Transverse colon (tissue), 4 donors: ENCODE measurements around the gene CES2. TPM values are rescaled to one million over a fixed set of nuclear protein-coding genes. Genes with fewer than 3 reads are reported as not detected.

Experiments used
- DNase-seq: peaks from one replicate; pipeline ENCODE4 v3.0.0-alpha.2; 2019
- H3K27ac ChIP-seq, 4 donors: fragments of 200-600 bp; sonication (generic); 2 replicates each; pipeline ENCODE4 v1.5.1; 2016 to 2018; ENCODE audit warnings: inconsistent platforms in 4 of 4
- H3K27me3 ChIP-seq: fragments of 200-600 bp; sonication (generic); 2 replicates; pipeline ENCODE4 v1.5.1; 2017; ENCODE audit warnings: inconsistent platforms
- H3K36me3 ChIP-seq, 4 donors: fragments of 200-600 bp; sonication (generic); 2 replicates each; pipeline ENCODE4 v1.5.1; 2017 to 2019; ENCODE audit warnings: inconsistent platforms in 4 of 4
- H3K4me1 ChIP-seq, 4 donors: fragments of 200-600 bp; sonication (generic); 2 replicates each; pipeline ENCODE4 v1.5.1; 2017 to 2020; ENCODE audit warnings: inconsistent platforms in 4 of 4
- H3K4me3 ChIP-seq, 4 donors: fragments of 200-600 bp; sonication (generic); 1 replicate in 1 of 4; 2 replicates in 3 of 4; pipeline versions ENCODE4 v1.5.1 to v1.6.1; 2017 to 2019; ENCODE audit warnings: inconsistent platforms in 4 of 4
- H3K9me3 ChIP-seq, 2 donors: fragments of 200-600 bp; sonication (generic); 2 replicates each; pipeline ENCODE4 v1.5.1; 2017 to 2019; ENCODE audit warnings: inconsistent platforms in 2 of 2
- EP300 ChIP-seq: sonication (generic); formaldehyde crosslinking; IDR thresholded peaks from one replicate; pipeline ENCODE4 v1.6.1; 2017; ENCODE audit warnings: antibody characterized with exemption, low read depth
- POLR2A ChIP-seq: fragments of 450-650 bp; IDR thresholded peaks from one replicate; pipeline ENCODE4 v1.6.1; 2016; ENCODE audit warnings: antibody characterized with exemption, mild to moderate bottlenecking, moderate library complexity
- POLR2AphosphoS5 ChIP-seq, 3 donors: sonication (generic); formaldehyde crosslinking; IDR thresholded peaks; one replicate each; pipeline ENCODE4 v1.6.1; 2016; ENCODE audit warnings: antibody characterized with exemption in 3 of 3
- WGBS, 2 donors: methylation state at CpG; one replicate each; pipeline ENCODE4 v1.1.5; 2018; ENCODE audit warnings: low coverage in 1 of 2; 5-methylcytosine and 5-hydroxymethylcytosine counted together
- in situ Hi-C, 4 donors: fragments of 200-750 bp; cut with MboI; loops; one replicate each; pipeline versions ENCODE4 v1.15.0 to v1.15.1; 2017; ENCODE audit warnings: low sequenced_read_pairs in 3 of 4, low pct_ligation_motif_present in 1 of 4, low pct_unique_long_range_greater_than_20kb in 1 of 4
- intact Hi-C: fragments of 100-400 bp; cut with DNase I; formaldehyde crosslinking; loops from one replicate; pipeline ENCODE4 v1.15.1; 2023; ENCODE audit warnings: low total_unique reads
- total RNA-seq, 4 donors: library from RNA; depleted of rRNA; stranded (reverse); fragments of >200 nt; gene quantifications; one replicate each; pipeline ENCODE4 v1.1.0, GENCODE V29; 2016
- TF ChIP-seq, protein P1 (sequence below), 5 experiments: fragments of 200-600 bp in 3 of 5; fragments of 450-650 bp in 2 of 5; sonication (generic) in 3 of 5; IDR thresholded peaks; 1 replicate in 2 of 5; 2 replicates in 3 of 5; pipeline ENCODE4 v1.5.1; 2016 to 2017; ENCODE audit warnings: antibody characterized with exemption in 5 of 5, inconsistent platforms in 3 of 5, mild to moderate bottlenecking in 2 of 5, moderate library complexity in 1 of 5

The CES2 gene
- total RNA-seq, 4 donors from 2014 or later, result 462 to 1,338 (median 921) TPM

DNA sequence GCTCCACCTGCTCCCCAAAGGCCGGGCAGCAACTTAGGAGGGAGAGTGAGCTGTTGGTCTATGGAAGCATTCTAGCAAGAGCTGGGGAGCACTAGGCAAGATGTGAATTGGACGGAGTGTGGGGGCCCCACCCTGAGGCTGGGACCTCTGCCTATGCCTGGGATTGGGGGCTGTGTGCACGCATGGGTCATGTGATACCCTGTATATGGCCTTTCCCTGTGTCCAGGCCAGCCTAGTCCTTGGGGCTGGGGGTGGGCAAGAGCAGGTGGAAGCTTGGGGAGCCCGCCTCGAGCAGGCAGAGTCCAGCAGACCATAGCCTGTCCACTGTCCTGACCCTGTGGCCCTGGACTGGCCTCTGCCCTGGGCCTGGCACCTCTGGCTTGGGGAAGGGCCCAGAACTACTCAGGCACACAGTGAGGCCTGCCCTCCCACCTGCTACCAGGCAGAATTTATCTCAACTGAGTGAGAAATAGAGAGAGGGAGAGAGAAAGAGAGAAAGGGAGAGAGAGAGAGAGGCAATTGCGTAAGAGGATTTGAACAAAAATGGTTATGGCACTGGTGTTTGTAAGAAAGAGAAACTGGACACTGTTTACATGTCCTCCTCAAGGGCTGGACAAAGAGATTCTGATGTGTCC, 35.9 kb upstream of the CES2 start:
- DNase-seq, result no peak
- intact Hi-C loops, result no loop called here
- Histone ChIP-seq H3K9me3 (no peaks in the 10 kb centered on the region), H3K4me1 (peaks cover 30 to 81% (median 55%) of the 10 kb centered on the region in 4 donors), H3K27ac (peak overlapping the region; percentile 75 to 83 (median 82)), H3K4me3 (no peak overlapping the region), H3K27me3 (no peaks in the 10 kb centered on the region), H3K36me3 (no peaks in the 10 kb centered on the region)
- WGBS, 2 donors, result 67 to 81% methylated on average over 2 to 6 of the region's 6 CpGs
- in situ Hi-C loops, result no loop called here
- no peak for TF ChIP-seq POLR2AphosphoS5 (IDR thresholded peaks at IDR 0.05)
- TF ChIP-seq, protein P1, sequence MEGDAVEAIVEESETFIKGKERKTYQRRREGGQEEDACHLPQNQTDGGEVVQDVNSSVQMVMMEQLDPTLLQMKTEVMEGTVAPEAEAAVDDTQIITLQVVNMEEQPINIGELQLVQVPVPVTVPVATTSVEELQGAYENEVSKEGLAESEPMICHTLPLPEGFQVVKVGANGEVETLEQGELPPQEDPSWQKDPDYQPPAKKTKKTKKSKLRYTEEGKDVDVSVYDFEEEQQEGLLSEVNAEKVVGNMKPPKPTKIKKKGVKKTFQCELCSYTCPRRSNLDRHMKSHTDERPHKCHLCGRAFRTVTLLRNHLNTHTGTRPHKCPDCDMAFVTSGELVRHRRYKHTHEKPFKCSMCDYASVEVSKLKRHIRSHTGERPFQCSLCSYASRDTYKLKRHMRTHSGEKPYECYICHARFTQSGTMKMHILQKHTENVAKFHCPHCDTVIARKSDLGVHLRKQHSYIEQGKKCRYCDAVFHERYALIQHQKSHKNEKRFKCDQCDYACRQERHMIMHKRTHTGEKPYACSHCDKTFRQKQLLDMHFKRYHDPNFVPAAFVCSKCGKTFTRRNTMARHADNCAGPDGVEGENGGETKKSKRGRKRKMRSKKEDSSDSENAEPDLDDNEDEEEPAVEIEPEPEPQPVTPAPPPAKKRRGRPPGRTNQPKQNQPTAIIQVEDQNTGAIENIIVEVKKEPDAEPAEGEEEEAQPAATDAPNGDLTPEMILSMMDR (IDR thresholded peaks at IDR 0.05), result no peak
- TF ChIP-seq EP300, result no peak
- TF ChIP-seq POLR2A, result no peak

DNA sequence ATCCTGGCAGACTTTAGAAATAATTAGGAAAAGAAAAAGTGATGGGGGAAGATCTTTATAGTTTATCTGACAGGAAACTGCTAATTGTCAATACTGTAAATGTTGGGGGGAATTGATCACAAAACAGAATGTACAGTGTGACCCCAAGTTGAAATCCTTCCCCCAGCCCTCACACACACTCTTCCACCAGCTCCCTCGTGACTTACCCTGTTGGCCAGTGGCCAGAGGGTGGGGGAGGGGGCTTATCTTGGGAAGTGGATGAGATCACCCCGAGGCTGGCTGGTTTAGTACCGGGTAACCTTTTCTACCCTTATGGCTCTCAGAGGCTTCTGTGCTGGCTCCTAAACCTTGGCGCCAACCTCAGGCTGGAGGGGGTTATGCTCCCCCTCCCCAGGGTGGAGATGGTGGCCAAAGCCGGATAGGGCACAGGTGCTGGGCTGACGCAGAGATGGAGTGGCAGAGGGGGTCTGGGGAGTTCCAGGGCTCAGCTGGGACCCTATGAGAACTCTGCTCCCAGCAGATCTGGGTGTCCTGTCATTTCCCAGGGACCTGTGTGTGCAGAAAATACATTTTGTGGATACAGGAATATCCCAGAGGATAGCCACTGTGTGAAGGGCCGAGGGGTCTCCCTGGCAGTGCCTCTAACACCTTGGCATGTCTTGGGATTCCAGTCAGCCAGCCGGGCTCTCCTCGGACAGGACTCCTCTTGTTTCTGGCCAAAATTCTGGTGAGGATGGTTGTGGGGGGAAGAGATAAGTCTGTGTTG, 35.2 kb upstream of the CES2 start:
- intact Hi-C loops, result no loop called here
- Histone ChIP-seq H3K36me3 (no peaks in the 10 kb centered on the region), H3K4me1 (peaks cover 34 to 88% (median 58%) of the 10 kb centered on the region in 4 donors), H3K27me3 (no peaks in the 10 kb centered on the region), H3K4me3 (no peak overlapping the region), H3K9me3 (no peaks in the 10 kb centered on the region), H3K27ac (peak overlapping the region; percentile 75 to 83 (median 82))
- DNase-seq, result peak; percentile 86
- TF ChIP-seq POLR2AphosphoS5 (IDR thresholded peaks at IDR 0.05) (peak; percentile 16 to 60 (median 58)), POLR2A (peak; percentile 36), EP300 (peak; percentile 61)
- TF ChIP-seq, protein P1 (IDR thresholded peaks at IDR 0.05), result no peak
- in situ Hi-C loops, result no loop called here
- 0 to 40% methylated on average over 2 to 9 of the region's 9 CpGs for WGBS, 2 donors

DNA sequence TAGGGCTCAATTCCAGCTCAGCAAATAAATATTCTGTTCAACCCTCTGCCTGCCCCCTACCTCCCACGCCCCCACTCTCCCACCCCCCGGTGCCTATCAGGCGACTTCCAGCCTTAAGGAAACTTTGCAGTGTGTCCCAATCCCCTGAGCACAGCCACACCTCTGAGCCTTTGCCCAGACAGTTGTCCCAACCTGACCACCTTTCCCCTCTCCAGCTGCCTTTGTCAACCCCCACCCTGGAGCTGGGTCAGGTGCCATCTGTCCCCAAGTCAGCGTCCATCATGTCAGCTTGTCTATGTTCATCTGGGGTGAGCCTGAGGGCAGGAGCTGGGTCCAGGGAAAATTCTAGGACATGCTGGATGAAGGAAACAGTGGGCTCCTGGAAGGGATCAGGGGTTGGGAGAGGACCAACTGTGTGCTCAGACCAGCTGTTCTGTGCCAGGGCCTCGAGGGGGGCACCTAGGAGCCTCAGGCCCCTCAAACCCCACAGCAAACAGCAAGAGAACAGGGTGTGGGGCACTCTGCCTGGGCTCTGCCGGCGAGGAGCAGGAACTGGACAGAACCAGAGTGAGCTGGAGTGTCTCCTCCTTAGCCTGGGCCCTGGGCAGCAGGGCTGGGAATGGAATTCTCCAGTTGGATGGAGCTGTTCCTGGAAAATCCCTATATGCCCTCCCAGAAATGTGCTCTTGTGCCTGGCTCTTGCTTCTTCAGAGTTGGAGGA, 34.4 kb upstream of the CES2 start:
- Histone ChIP-seq H3K27ac (peak overlapping the region; percentile 75 to 83 (median 82)), H3K4me3 (no peak overlapping the region), H3K36me3 (no peaks in the 10 kb centered on the region), H3K4me1 (peaks cover 41 to 88% (median 60%) of the 10 kb centered on the region in 4 donors), H3K9me3 (no peaks in the 10 kb centered on the region), H3K27me3 (no peaks in the 10 kb centered on the region)
- DNase-seq, result peak; percentile 57
- TF ChIP-seq POLR2A, result no peak
- no peak for TF ChIP-seq EP300
- TF ChIP-seq, protein P1 (IDR thresholded peaks at IDR 0.05), result no peak
- TF ChIP-seq POLR2AphosphoS5 (IDR thresholded peaks at IDR 0.05), result peak in 1 of 3 donors; percentile 20
- WGBS, 2 donors, result 42% methylated on average over 7 of the region's 7 CpGs; no CpG with 5 or more reads in 1 of the 2 donors
- in situ Hi-C loops, result no loop called here
- intact Hi-C loops, result no loop called here

DNA sequence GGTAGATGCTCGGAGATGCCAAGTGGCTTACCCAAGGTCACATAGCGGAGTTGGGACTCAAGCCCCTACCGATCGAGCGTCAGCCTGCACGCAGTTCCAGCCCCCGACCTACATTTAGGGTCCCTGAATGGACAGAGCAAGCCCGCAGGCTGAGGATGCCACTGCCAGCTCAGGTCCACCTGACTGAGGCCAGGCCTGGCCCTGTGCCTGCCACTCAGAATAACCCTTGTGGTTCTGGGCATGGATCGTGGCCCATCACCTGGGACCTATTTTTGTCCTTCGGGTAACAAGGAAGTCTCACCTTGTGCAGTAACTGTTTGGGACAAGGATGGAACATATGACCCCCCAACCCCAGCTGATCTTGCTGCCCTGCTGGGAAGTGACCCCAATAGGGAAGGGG, 33.7 kb upstream of the CES2 start:
- WGBS, 2 donors, result 94% methylated on average over 10 of the region's 10 CpGs; no CpG with 5 or more reads in 1 of the 2 donors
- Histone ChIP-seq H3K9me3 (no peaks in the 10 kb centered on the region), H3K4me1 (peaks cover 44 to 85% (median 56%) of the 10 kb centered on the region in 4 donors), H3K36me3 (no peaks in the 10 kb centered on the region), H3K27me3 (no peaks in the 10 kb centered on the region), H3K27ac (peak overlapping the region; percentile 75 to 83 (median 82)), H3K4me3 (no peak overlapping the region)
- in situ Hi-C loops (no loop called here), intact Hi-C loops (no loop called here)
- TF ChIP-seq POLR2AphosphoS5 (IDR thresholded peaks at IDR 0.05), result no peak
- no peak for TF ChIP-seq POLR2A
- TF ChIP-seq, protein P1 (IDR thresholded peaks at IDR 0.05), result no peak
- no peak for TF ChIP-seq EP300
- DNase-seq, result no peak
